B cell (primary cell): ENCODE data around the gene NFE2L1. TPM values are rescaled to one million over a fixed set of nuclear protein-coding genes. Genes with fewer than 3 reads are reported as not detected.

Experiments
- ATAC-seq: fragments of 200-7000 bp; cut with Tn5 transposase; one replicate; pipeline ENCODE4 v1.10.0; 2021; ENCODE audit warnings: low read depth, mild to moderate bottlenecking, moderate number of reproducible peaks, moderate library complexity
- CTCF ChIA-PET: fragments of 350-600 bp; sonication (Branson Sonifier 250); formaldehyde crosslinking; loops from one replicate; lab custom pipeline; 2021; ENCODE audit warnings: antibody characterized with exemption, inconsistent platforms; lab: Charles Lee
- POLR2A ChIA-PET: fragments of 350-600 bp; sonication (Branson Sonifier 250); formaldehyde crosslinking; loops from one replicate; lab custom pipeline; 2021; ENCODE audit warnings: antibody characterized with exemption; lab: Charles Lee
- DNase-seq: peaks from one replicate; pipeline ENCODE4 v3.0.0; 2013
- H2AFZ ChIP-seq: 2 replicates; pipeline ENCODE4 v1.6.1; 2012; ENCODE audit warnings: mild to moderate bottlenecking, low read depth, low read length; ENCODE audit not compliant: insufficient read depth, poor library complexity, severe bottlenecking
- H3K27ac ChIP-seq, 2 donors: 1 replicate in 1 of 2; 2 replicates in 1 of 2; pipeline ENCODE4 v1.5.1; 2012 to 2013; ENCODE audit warnings: low read length in 2 of 2, mild to moderate bottlenecking in 2 of 2, moderate library complexity in 1 of 2
- H3K27me3 ChIP-seq, 4 experiments: fragments of 200-600 bp in 1 of 4; sonication (generic) in 1 of 4; replicated peaks in 1 of 4; 1 replicate in 2 of 4; 2 replicates in 2 of 4; pipeline versions ENCODE4 v1.6.1 to v1.7.0; 2013 to 2016; ENCODE audit warnings: low read length in 3 of 4, mild to moderate bottlenecking in 2 of 4, mixed read lengths in 1 of 4, moderate library complexity in 1 of 4; ENCODE audit not compliant: insufficient read depth in 4 of 4, control insufficient read depth in 3 of 4; ENCODE audit errors: control extremely low read depth in 1 of 4
- H3K36me3 ChIP-seq, 2 experiments: replicated peaks in 1 of 2; 1 replicate in 1 of 2; 2 replicates in 1 of 2; pipeline versions ENCODE4 v1.6.1 to v1.7.1; 2013; ENCODE audit warnings: low read length in 1 of 2; ENCODE audit not compliant: insufficient read depth in 2 of 2, control insufficient read depth in 1 of 2; ENCODE audit errors: control extremely low read depth in 1 of 2, extremely low read depth in 1 of 2
- H3K4me1 ChIP-seq, 2 donors: fragments of 200-600 bp in 1 of 2; sonication (generic) in 1 of 2; 1 replicate in 1 of 2; 2 replicates in 1 of 2; pipeline versions ENCODE4 v1.5.1 to v1.6.1; 2013 to 2017; ENCODE audit warnings: low read length in 2 of 2; ENCODE audit not compliant: control insufficient read depth in 2 of 2, insufficient read depth in 2 of 2
- H3K4me2 ChIP-seq: replicated peaks from 2 replicates; pipeline ENCODE3; 2012; ENCODE audit warnings: mild to moderate bottlenecking, low read depth, low read length; ENCODE audit not compliant: poor library complexity, severe bottlenecking
- H3K4me3 ChIP-seq, 5 experiments: fragments of 200-600 bp in 1 of 5; sonication (generic) in 1 of 5; 1 replicate in 3 of 5; 2 replicates in 2 of 5; pipeline versions ENCODE4 v1.5.1 to v1.7.0; 2011 to 2016; ENCODE audit warnings: low read length in 4 of 5, mild to moderate bottlenecking in 4 of 5, low read depth in 2 of 5, control low read depth in 1 of 5, moderate library complexity in 1 of 5; ENCODE audit not compliant: insufficient read depth in 1 of 5; ENCODE audit errors: control extremely low read depth in 1 of 5, extremely low read depth in 1 of 5
- H3K79me2 ChIP-seq: fragments of 200-600 bp; sonication (generic); one replicate; pipeline ENCODE4 v1.6.0; 2016; ENCODE audit warnings: low read length; ENCODE audit not compliant: control insufficient read depth, insufficient read depth
- H3K9ac ChIP-seq: fragments of 200-600 bp; sonication (generic); 2 replicates; pipeline ENCODE4 v1.6.1; 2017; ENCODE audit warnings: mild to moderate bottlenecking, low read length, moderate library complexity
- H3K9me3 ChIP-seq, 3 donors: one replicate each; pipeline versions ENCODE4 v1.6.1 to v1.7.1; 2013; ENCODE audit warnings: low read length in 2 of 3; ENCODE audit not compliant: control insufficient read depth in 2 of 3, insufficient read depth in 1 of 3; ENCODE audit errors: control extremely low read depth in 1 of 3
- H4K20me1 ChIP-seq: 2 replicates; pipeline ENCODE4 v1.6.0; 2012; ENCODE audit warnings: mild to moderate bottlenecking, low read length; ENCODE audit not compliant: insufficient read depth, control insufficient read depth, poor library complexity, severe bottlenecking
- H3K27ac Mint-ChIP-seq: one replicate; pipeline ENCODE4 v1.8.0; 2021; ENCODE audit warnings: mixed read lengths
- H3K27me3 Mint-ChIP-seq: one replicate; pipeline ENCODE4 v1.8.0; 2021; ENCODE audit warnings: mixed read lengths
- H3K4me1 Mint-ChIP-seq: one replicate; pipeline ENCODE4 v1.8.0; 2021; ENCODE audit warnings: mixed read lengths
- H3K4me3 Mint-ChIP-seq: one replicate; pipeline ENCODE4 v1.8.0; 2021; ENCODE audit warnings: mixed read lengths
- H3K9me3 Mint-ChIP-seq: one replicate; pipeline ENCODE4 v1.8.0; 2022; ENCODE audit warnings: mixed read lengths; ENCODE audit not compliant: insufficient read depth
- EZH2 ChIP-seq: IDR thresholded peaks from 2 replicates; pipeline ENCODE4 v1.6.1; 2012; ENCODE audit warnings: borderline replicate concordance, low read depth, mild to moderate bottlenecking, moderate library complexity, low read length; ENCODE audit not compliant: insufficient read depth, poor library complexity, severe bottlenecking
- WGBS: methylation state at CpG from one replicate; pipeline ENCODE4 v1.1.5; 2013; ENCODE audit warnings: missing lambda C conversion rate; ENCODE audit not compliant: insufficient coverage; 5-methylcytosine and 5-hydroxymethylcytosine counted together
- intact Hi-C: fragments of 100-400 bp; cut with micrococcal nuclease; formaldehyde crosslinking; loops from one replicate; pipeline ENCODE4 v1.10.0; 2022
- polyA plus RNA-seq: library from polyadenylated mRNA; depleted of rRNA; stranded (reverse); fragments of >200 nt; gene quantifications from 2 replicates; pipeline ENCODE4 v1.2.3, GENCODE V29; 2012
- total RNA-seq, 2 donors: library from RNA; stranded (reverse); fragments of 120-200 nt in 1 of 2; gene quantifications; 1 replicate in 1 of 2; 2 replicates in 1 of 2; pipeline versions ENCODE4 v1.2.3 to v1.2.4, GENCODE V29; 2013 to 2022
- TF ChIP-seq, protein P1 (sequence below): fragments of 200-600 bp; IDR thresholded peaks from one replicate; pipeline ENCODE4 v1.8.0; 2022; ENCODE audit warnings: antibody characterized with exemption, mild to moderate bottlenecking

Gene NFE2L1
- total and polyA plus RNA-seq, 2 donors (not counting 1 experiment from before 2014, with no cell fraction given) = 25.2 to 66.4 TPM

DNA sequence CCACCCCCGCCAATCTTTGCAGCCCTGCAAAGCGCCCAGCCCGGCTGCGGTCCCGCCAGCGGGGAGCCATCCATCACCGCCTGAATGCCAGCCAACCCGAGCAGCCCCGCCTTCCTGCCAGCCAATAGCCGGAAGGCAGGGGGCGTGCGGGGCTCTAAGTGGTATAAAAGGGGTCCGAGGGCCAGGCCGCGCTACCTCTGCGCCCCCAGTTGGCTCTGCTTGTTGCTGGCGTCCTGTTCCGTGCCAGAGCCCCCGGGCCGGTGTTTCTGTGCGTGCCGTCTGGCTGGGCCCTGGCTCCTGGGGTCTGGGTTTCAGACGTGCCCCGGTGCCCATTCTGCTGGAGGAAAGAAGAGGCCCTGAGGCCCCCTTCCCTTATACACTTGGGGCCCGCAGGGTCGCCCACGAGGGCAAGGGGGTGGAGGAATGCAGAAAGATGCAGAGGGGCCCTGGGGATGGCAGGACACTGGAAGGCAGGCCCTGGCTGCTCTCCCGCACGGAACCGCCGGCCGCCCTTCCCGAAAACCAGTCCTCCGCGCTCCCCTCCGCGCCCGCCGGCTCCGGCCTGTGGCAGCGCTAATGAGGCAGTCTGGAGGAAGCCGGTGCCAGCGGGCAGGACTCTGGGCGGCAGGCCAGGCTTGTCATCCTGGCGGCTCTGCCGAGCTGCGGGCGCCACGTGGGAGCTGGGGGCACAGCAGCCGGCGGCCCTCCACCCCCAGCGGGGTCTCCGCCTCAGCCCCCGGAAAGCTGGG lies 24.6 kb upstream of the NFE2L1 start:
- Histone ChIP-seq H3K9ac (peak overlapping the region; percentile 76), H3K36me3 (no peaks in the 10 kb centered on the region), H3K4me3 (peak overlapping the region in 4 of 5 experiments; percentile 39 to 76 (median 60)), H2AFZ (peak overlapping the region; percentile 79), H3K27ac (peak overlapping the region; percentile 13 to 55), H4K20me1 (no peaks in the 10 kb centered on the region), H3K9me3 (no peaks in the 10 kb centered on the region), H3K27me3 (peaks cover 0 to 49% (median 15%) of the 10 kb centered on the region in 4 experiments), H3K79me2 (no peaks in the 10 kb centered on the region), H3K4me1 (peaks cover 32 to 36% of the 10 kb centered on the region in 2 donors), H3K4me2 (peak overlapping the region; percentile 98)
- peak; percentile 4 for ATAC-seq
- peak; percentile 70 for DNase-seq
- Mint-ChIP-seq H3K9me3 (no peaks in the 10 kb centered on the region), H3K4me1 (peaks cover 37% of the 10 kb centered on the region), H3K27ac (peak overlapping the region; percentile 72), H3K4me3 (peak overlapping the region; percentile 82), H3K27me3 (peaks cover 18% of the 10 kb centered on the region)
- under 1% methylated on average over 52 of the region's 54 CpGs for WGBS
- ChIA-PET POLR2A (no interaction called here), CTCF (interaction anchor here (1.0 kb wide), 2 partner anchors 12 to 45 kb away, joined by 5 read pairs; no protein-coding TSS in a partner anchor)
- intact Hi-C loops = loop anchor here (2.0 to 10.0 kb wide), 6 partner anchors 45 to 431 kb away; partner anchors contain the start of genes CDK5RAP3 and SCRN2
- TF ChIP-seq, protein P1, sequence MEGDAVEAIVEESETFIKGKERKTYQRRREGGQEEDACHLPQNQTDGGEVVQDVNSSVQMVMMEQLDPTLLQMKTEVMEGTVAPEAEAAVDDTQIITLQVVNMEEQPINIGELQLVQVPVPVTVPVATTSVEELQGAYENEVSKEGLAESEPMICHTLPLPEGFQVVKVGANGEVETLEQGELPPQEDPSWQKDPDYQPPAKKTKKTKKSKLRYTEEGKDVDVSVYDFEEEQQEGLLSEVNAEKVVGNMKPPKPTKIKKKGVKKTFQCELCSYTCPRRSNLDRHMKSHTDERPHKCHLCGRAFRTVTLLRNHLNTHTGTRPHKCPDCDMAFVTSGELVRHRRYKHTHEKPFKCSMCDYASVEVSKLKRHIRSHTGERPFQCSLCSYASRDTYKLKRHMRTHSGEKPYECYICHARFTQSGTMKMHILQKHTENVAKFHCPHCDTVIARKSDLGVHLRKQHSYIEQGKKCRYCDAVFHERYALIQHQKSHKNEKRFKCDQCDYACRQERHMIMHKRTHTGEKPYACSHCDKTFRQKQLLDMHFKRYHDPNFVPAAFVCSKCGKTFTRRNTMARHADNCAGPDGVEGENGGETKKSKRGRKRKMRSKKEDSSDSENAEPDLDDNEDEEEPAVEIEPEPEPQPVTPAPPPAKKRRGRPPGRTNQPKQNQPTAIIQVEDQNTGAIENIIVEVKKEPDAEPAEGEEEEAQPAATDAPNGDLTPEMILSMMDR = peak; percentile 13
- TF ChIP-seq EZH2 = no peak
